22Rv1 (cell line): ENCODE measurements around the gene SRGAP1.

Experiments used
- H3K27ac ChIP-seq: fragments of 450-650 bp; 2 replicates; pipeline ENCODE4 v1.5.1; 2017
- CTCF ChIP-seq: fragments of 450-650 bp; IDR thresholded peaks from 2 replicates; pipeline ENCODE4 v1.5.1; 2017; ENCODE audit warnings: mild to moderate bottlenecking
- ZFX ChIP-seq: fragments of 450-650 bp; IDR thresholded peaks from 2 replicates; pipeline ENCODE4 v1.6.1; 2017; ENCODE audit warnings: antibody characterized with exemption, borderline replicate concordance

The SRGAP1 gene

GRCh38 chr12:64018524-64018923, 174.0 kb downstream of the SRGAP1 start:
- TF ChIP-seq ZFX (no peak), CTCF (no peak)
- no peak overlapping the region for H3K27ac ChIP-seq

GRCh38 chr12:64019101-64019500, 174.6 kb downstream of the SRGAP1 start:
- TF ChIP-seq CTCF, result no peak
- no peak for TF ChIP-seq ZFX
- no peak overlapping the region for H3K27ac ChIP-seq

- H3K27ac ChIP-seq, result no peak overlapping the region
- TF ChIP-seq CTCF (no peak), ZFX (no peak)
Observed at GRCh38 chr12:64019654-64020053, 175.2 kb downstream of the SRGAP1 start.

- H3K27ac ChIP-seq, result no peak overlapping the region
- TF ChIP-seq ZFX (no peak), CTCF (no peak)
Observed at GRCh38 chr12:64025174-64025958, 180.9 kb downstream of the SRGAP1 start.

- TF ChIP-seq CTCF (no peak), ZFX (no peak)
- H3K27ac ChIP-seq, result no peak overlapping the region
Observed at GRCh38 chr12:64027311-64027710, 182.8 kb downstream of the SRGAP1 start.

GRCh38 chr12:64028541-64028940, 184.0 kb downstream of the SRGAP1 start:
- H3K27ac ChIP-seq, result no peak overlapping the region
- TF ChIP-seq CTCF (no peak), ZFX (no peak)

- no peak overlapping the region for H3K27ac ChIP-seq
- TF ChIP-seq ZFX (no peak), CTCF (no peak)
Observed at GRCh38 chr12:64029013-64029857, 184.7 kb downstream of the SRGAP1 start.
